B cell (primary cell): ENCODE results near the gene LRRC2. TPM values are rescaled to one million over a fixed set of nuclear protein-coding genes. Genes with fewer than 3 reads are reported as not detected.

Source experiments
- ATAC-seq: fragments of 200-7000 bp; cut with Tn5 transposase; one replicate; pipeline ENCODE4 v1.10.0; 2021; ENCODE audit warnings: low read depth, mild to moderate bottlenecking, moderate number of reproducible peaks, moderate library complexity
- CTCF ChIA-PET: fragments of 350-600 bp; sonication (Branson Sonifier 250); formaldehyde crosslinking; loops from one replicate; lab custom pipeline; 2021; ENCODE audit warnings: antibody characterized with exemption, inconsistent platforms; lab: Charles Lee
- POLR2A ChIA-PET: fragments of 350-600 bp; sonication (Branson Sonifier 250); formaldehyde crosslinking; loops from one replicate; lab custom pipeline; 2021; ENCODE audit warnings: antibody characterized with exemption; lab: Charles Lee
- DNase-seq: peaks from one replicate; pipeline ENCODE4 v3.0.0; 2013
- H2AFZ ChIP-seq: 2 replicates; pipeline ENCODE4 v1.6.1; 2012; ENCODE audit warnings: mild to moderate bottlenecking, low read depth, low read length; ENCODE audit not compliant: insufficient read depth, poor library complexity, severe bottlenecking
- H3K27ac ChIP-seq, 2 donors: 1 replicate in 1 of 2; 2 replicates in 1 of 2; pipeline ENCODE4 v1.5.1; 2012 to 2013; ENCODE audit warnings: low read length in 2 of 2, mild to moderate bottlenecking in 2 of 2, moderate library complexity in 1 of 2
- H3K27me3 ChIP-seq, 4 experiments: fragments of 200-600 bp in 1 of 4; sonication (generic) in 1 of 4; replicated peaks in 1 of 4; 1 replicate in 2 of 4; 2 replicates in 2 of 4; pipeline versions ENCODE4 v1.6.1 to v1.7.0; 2013 to 2016; ENCODE audit warnings: low read length in 3 of 4, mild to moderate bottlenecking in 2 of 4, mixed read lengths in 1 of 4, moderate library complexity in 1 of 4; ENCODE audit not compliant: insufficient read depth in 4 of 4, control insufficient read depth in 3 of 4; ENCODE audit errors: control extremely low read depth in 1 of 4
- H3K36me3 ChIP-seq, 2 experiments: replicated peaks in 1 of 2; 1 replicate in 1 of 2; 2 replicates in 1 of 2; pipeline versions ENCODE4 v1.6.1 to v1.7.1; 2013; ENCODE audit warnings: low read length in 1 of 2; ENCODE audit not compliant: insufficient read depth in 2 of 2, control insufficient read depth in 1 of 2; ENCODE audit errors: control extremely low read depth in 1 of 2, extremely low read depth in 1 of 2
- H3K4me1 ChIP-seq, 2 donors: fragments of 200-600 bp in 1 of 2; sonication (generic) in 1 of 2; 1 replicate in 1 of 2; 2 replicates in 1 of 2; pipeline versions ENCODE4 v1.5.1 to v1.6.1; 2013 to 2017; ENCODE audit warnings: low read length in 2 of 2; ENCODE audit not compliant: control insufficient read depth in 2 of 2, insufficient read depth in 2 of 2
- H3K4me2 ChIP-seq: replicated peaks from 2 replicates; pipeline ENCODE3; 2012; ENCODE audit warnings: mild to moderate bottlenecking, low read depth, low read length; ENCODE audit not compliant: poor library complexity, severe bottlenecking
- H3K4me3 ChIP-seq, 5 experiments: fragments of 200-600 bp in 1 of 5; sonication (generic) in 1 of 5; 1 replicate in 3 of 5; 2 replicates in 2 of 5; pipeline versions ENCODE4 v1.5.1 to v1.7.0; 2011 to 2016; ENCODE audit warnings: low read length in 4 of 5, mild to moderate bottlenecking in 4 of 5, low read depth in 2 of 5, control low read depth in 1 of 5, moderate library complexity in 1 of 5; ENCODE audit not compliant: insufficient read depth in 1 of 5; ENCODE audit errors: control extremely low read depth in 1 of 5, extremely low read depth in 1 of 5
- H3K79me2 ChIP-seq: fragments of 200-600 bp; sonication (generic); one replicate; pipeline ENCODE4 v1.6.0; 2016; ENCODE audit warnings: low read length; ENCODE audit not compliant: control insufficient read depth, insufficient read depth
- H3K9ac ChIP-seq: fragments of 200-600 bp; sonication (generic); 2 replicates; pipeline ENCODE4 v1.6.1; 2017; ENCODE audit warnings: mild to moderate bottlenecking, low read length, moderate library complexity
- H3K9me3 ChIP-seq, 3 donors: one replicate each; pipeline versions ENCODE4 v1.6.1 to v1.7.1; 2013; ENCODE audit warnings: low read length in 2 of 3; ENCODE audit not compliant: control insufficient read depth in 2 of 3, insufficient read depth in 1 of 3; ENCODE audit errors: control extremely low read depth in 1 of 3
- H4K20me1 ChIP-seq: 2 replicates; pipeline ENCODE4 v1.6.0; 2012; ENCODE audit warnings: mild to moderate bottlenecking, low read length; ENCODE audit not compliant: insufficient read depth, control insufficient read depth, poor library complexity, severe bottlenecking
- H3K27ac Mint-ChIP-seq: one replicate; pipeline ENCODE4 v1.8.0; 2021; ENCODE audit warnings: mixed read lengths
- H3K27me3 Mint-ChIP-seq: one replicate; pipeline ENCODE4 v1.8.0; 2021; ENCODE audit warnings: mixed read lengths
- H3K4me1 Mint-ChIP-seq: one replicate; pipeline ENCODE4 v1.8.0; 2021; ENCODE audit warnings: mixed read lengths
- H3K4me3 Mint-ChIP-seq: one replicate; pipeline ENCODE4 v1.8.0; 2021; ENCODE audit warnings: mixed read lengths
- H3K9me3 Mint-ChIP-seq: one replicate; pipeline ENCODE4 v1.8.0; 2022; ENCODE audit warnings: mixed read lengths; ENCODE audit not compliant: insufficient read depth
- CTCF ChIP-seq: fragments of 200-600 bp; IDR thresholded peaks from one replicate; pipeline ENCODE4 v1.8.0; 2022; ENCODE audit warnings: antibody characterized with exemption, mild to moderate bottlenecking
- EZH2 ChIP-seq: IDR thresholded peaks from 2 replicates; pipeline ENCODE4 v1.6.1; 2012; ENCODE audit warnings: borderline replicate concordance, low read depth, mild to moderate bottlenecking, moderate library complexity, low read length; ENCODE audit not compliant: insufficient read depth, poor library complexity, severe bottlenecking
- WGBS: methylation state at CpG from one replicate; pipeline ENCODE4 v1.1.5; 2013; ENCODE audit warnings: missing lambda C conversion rate; ENCODE audit not compliant: insufficient coverage; 5-methylcytosine and 5-hydroxymethylcytosine counted together
- intact Hi-C: fragments of 100-400 bp; cut with micrococcal nuclease; formaldehyde crosslinking; loops from one replicate; pipeline ENCODE4 v1.10.0; 2022
- polyA plus RNA-seq: library from polyadenylated mRNA; depleted of rRNA; stranded (reverse); fragments of >200 nt; gene quantifications from 2 replicates; pipeline ENCODE4 v1.2.3, GENCODE V29; 2012
- total RNA-seq, 2 donors: library from RNA; stranded (reverse); fragments of 120-200 nt in 1 of 2; gene quantifications; 1 replicate in 1 of 2; 2 replicates in 1 of 2; pipeline versions ENCODE4 v1.2.3 to v1.2.4, GENCODE V29; 2013 to 2022

LRRC2 gene
- total and polyA plus RNA-seq, 2 donors (not counting 1 experiment from before 2014, with no cell fraction given) = 0.04 TPM; not detected in 1

GRCh38 chr3:46521096-46521495, 45.0 kb downstream of the LRRC2 start:
- intact Hi-C loops = no loop called here
- Histone ChIP-seq H3K4me3 (no peak overlapping the region), H3K4me2 (no peak overlapping the region), H3K9ac (no peak overlapping the region), H3K4me1 (no peaks in the 10 kb centered on the region), H3K79me2 (no peaks in the 10 kb centered on the region), H2AFZ (no peak overlapping the region), H3K27me3 (no peaks in the 10 kb centered on the region), H3K9me3 (no peaks in the 10 kb centered on the region), H3K36me3 (no peaks in the 10 kb centered on the region), H3K27ac (no peak overlapping the region), H4K20me1 (no peaks in the 10 kb centered on the region)
- CTCF ChIA-PET = interaction anchor here (1.1 kb wide), 1 partner anchor 109 kb away, joined by 4 read pairs; no protein-coding TSS in a partner anchor
- Mint-ChIP-seq H3K4me3 (no peak overlapping the region), H3K27me3 (no peaks in the 10 kb centered on the region), H3K27ac (no peak overlapping the region), H3K4me1 (no peaks in the 10 kb centered on the region), H3K9me3 (no peaks in the 10 kb centered on the region)
- no CpG with 5 or more reads among the region's 9 CpGs for WGBS
- no peak for DNase-seq
- no peak for ATAC-seq
- POLR2A ChIA-PET = no interaction called here
- no peak for TF ChIP-seq EZH2
- no peak for TF ChIP-seq CTCF

- Histone ChIP-seq H2AFZ (no peak overlapping the region), H3K79me2 (no peaks in the 10 kb centered on the region), H4K20me1 (no peaks in the 10 kb centered on the region), H3K27me3 (no peaks in the 10 kb centered on the region), H3K4me3 (no peak overlapping the region), H3K9ac (no peak overlapping the region), H3K36me3 (no peaks in the 10 kb centered on the region), H3K27ac (no peak overlapping the region), H3K9me3 (no peaks in the 10 kb centered on the region), H3K4me2 (no peak overlapping the region), H3K4me1 (no peaks in the 10 kb centered on the region)
- WGBS = 100% methylated on average over 2 of the region's 3 CpGs
- POLR2A ChIA-PET = no interaction called here
- CTCF ChIA-PET = interaction anchor here (1.4 to 1.5 kb wide), 2 partner anchors 31 to 109 kb away, joined by 3 to 9 read pairs; no protein-coding TSS in a partner anchor
- no peak overlapping the region for H3K27ac Mint-ChIP-seq
- no peak overlapping the region for H3K4me3 Mint-ChIP-seq
- no peaks in the 10 kb centered on the region for H3K4me1 Mint-ChIP-seq
- ATAC-seq (no peak), DNase-seq (no peak)
- TF ChIP-seq EZH2 (no peak), CTCF (no peak)
- H3K27me3 Mint-ChIP-seq = no peaks in the 10 kb centered on the region
- intact Hi-C loops = no loop called here
- H3K9me3 Mint-ChIP-seq = no peaks in the 10 kb centered on the region
Measured at GRCh38 chr3:46520531-46520930, 45.6 kb downstream of the LRRC2 start.
